ENCODE results near the gene TCFL5.
"Not testable (repeated sequence)": the region's sequence is repeated elsewhere in the genome, so short reads cannot be mapped to it uniquely, and the experiment has no call there.

- TF ChIP-seq CTCF (IDR thresholded peaks at IDR 0.05), result peak in 3 of 4 experiments; percentile 59 to 74 (median 68)
- not testable (repeated sequence) for TF ChIP-seq POLR2A, POLR2AphosphoS5, EP300 (IDR thresholded peaks at IDR 0.05)
These were observed 12.0 kb upstream of the TCFL5 start for GRCh38 chr20:62873681-62874031.
